Hematopoietic multipotent progenitor cell (in vitro differentiated cells): ENCODE measurements around the gene CDC42EP4. TPM values are rescaled to one million over a fixed set of nuclear protein-coding genes. Genes with fewer than 3 reads are reported as not detected.
A peak's percentile ranks its signal among the peaks of the same experiment; 100 is the strongest.

Source experiments
- DNase-seq, 3 donors: peaks; one replicate each; pipeline ENCODE4 v3.0.0-alpha.2; 2011 to 2015; ENCODE audit warnings: low read depth in 2 of 3, low spot score in 2 of 3
- total RNA-seq: library from RNA; depleted of rRNA; stranded (reverse); fragments of >200 nt; gene quantifications from one replicate; pipeline ENCODE4 v1.2.3, GENCODE V29; 2012

CDC42EP4 gene
- total RNA-seq, 1 donor: 11.8 TPM

DNA sequence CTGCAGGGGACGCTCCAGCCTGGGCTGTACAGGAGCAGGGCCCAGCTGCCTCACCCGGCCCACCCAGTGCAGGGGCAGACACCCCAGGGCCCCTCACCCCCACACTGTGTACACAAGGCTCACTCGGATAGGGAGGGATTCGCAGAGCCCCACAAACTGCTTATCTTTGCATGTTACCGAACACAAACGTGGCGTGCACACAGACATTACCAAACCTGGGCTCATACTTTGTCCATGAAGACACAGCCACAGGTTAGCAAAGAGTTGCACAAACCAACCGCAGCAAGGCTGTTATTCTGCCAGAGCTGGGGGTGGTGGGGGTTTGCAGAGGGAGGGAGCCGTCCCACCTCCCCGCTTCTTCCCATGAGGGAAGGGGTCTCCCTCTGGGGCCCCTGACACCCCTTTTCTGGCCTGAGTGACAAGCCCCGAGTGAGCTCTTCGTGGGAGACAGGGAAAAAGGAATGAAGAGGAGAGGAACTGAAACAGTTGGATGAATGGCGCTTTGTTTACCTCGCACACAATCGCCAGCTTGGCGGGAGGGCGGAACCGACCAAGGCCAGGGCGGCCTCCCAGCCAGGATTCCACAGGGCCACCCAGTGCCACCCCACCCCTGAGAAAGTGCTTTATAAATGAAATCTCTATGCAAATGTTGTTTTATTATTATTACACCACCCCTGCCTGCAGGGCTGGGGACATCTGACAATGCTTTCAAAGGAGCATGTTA, 49.7 kb downstream of the CDC42EP4 start:
- no peak for DNase-seq

DNA sequence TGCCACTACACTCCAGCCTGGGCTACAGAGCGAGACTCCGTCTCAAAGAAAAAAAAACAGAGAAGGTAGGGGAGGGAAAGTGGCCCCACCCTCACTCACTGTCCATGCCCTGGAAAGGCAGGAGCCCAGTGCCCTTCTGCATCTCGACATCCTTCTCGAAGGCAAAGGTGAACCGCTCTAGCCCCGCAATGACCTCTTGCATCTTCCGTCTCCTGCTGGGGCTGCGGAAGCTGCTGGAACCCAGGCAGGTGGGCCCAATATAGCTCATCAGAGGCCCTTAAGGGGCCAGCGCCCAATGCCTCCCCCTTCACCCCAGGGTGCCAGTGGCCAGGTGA, 50.2 kb downstream of the CDC42EP4 start, which contains the start of gene CPSF4L:
TSS of gene CPSF4L (minus strand) at position 264 of the 335 bp plus-strand sequence. CDS start at position 202, 62 bp downstream.
- no peak for DNase-seq

DNA sequence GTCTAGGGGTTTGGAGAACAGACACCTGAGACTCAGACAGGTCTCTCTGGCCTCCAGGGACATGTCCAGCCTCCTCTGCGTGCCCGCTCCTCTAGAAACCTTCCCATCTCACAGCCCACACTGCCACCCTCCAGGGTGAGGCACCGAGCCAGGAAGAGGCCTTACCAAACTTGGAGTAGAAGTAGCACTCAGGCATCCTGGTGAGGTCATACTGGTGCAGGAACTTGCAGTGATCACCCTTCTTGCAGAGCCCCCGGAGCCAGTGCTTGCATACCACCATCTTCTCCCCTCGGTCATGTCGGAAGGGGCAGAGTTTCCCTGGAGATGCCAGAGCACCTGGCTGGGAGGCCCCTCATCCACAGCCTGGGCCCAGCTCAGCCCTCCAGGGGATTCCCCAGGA, 54.3 kb downstream of the CDC42EP4 start:
- no peak for DNase-seq

DNA sequence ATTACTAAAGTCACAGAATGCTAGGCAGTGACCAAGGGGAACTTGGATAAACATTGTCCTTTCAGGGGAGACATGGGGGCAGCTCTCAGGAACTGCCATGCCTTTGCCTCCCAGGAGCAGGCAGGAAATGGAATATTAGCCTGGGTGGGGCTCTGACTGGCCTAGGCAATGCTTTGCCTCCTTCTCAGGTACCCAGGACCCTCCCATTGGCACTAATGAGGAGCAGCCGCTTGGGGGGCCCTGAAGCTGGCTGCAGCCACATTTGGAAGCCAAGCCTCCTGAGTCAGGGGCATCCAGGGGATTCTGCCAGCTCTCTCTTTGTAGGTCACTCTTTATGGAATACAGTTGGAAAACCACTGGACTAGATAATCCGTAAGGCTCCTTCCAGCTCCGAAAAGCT, 55.6 kb downstream of the CDC42EP4 start:
- DNase-seq: no peak

GRCh38 chr17:73255671-73256181, 56.1 kb downstream of the CDC42EP4 start:
- peak; percentile 35 to 56 (median 39) for DNase-seq

DNA sequence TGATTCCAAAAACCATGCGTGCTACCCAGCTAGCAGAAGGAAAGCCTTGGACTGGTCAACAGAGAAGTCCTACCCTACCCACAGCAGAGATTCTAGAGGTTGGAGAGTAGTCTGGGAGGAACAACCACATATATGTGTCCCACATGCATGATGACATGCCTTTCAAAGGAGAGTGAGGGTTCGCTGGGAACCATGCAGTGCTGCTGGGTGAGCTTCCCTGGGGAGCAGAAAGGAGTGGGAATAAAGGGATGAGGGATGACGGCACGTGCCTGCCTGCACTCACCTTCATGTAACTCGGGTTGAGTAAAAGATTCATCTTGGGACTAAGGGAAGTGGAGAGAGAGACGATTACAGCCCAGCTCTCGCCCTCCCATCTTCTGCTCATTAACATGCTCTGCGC, 59.9 kb downstream of the CDC42EP4 start:
- DNase-seq: no peak

GRCh38 chr17:73250851-73251640, 60.8 kb downstream of the CDC42EP4 start:
- no peak for DNase-seq

DNA sequence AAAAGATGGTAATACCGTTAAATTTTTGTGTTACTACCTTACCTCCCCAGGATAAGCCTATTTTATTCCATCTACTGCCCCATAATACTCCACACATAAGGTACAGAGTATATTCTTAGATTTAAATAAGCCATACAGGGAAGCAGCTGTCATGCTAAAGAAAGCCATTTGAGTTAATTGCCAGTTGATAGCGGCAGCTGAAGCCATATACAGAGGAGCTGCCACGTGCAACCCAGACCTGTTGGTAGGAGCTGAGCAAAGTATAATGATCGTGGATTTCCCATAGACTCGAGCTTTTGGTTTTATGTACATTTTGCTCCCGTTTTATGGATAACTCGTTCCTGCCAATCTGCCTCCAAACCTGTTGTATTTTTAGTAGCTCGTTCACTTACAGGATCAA, 62.1 kb downstream of the CDC42EP4 start:
- no peak for DNase-seq

DNA sequence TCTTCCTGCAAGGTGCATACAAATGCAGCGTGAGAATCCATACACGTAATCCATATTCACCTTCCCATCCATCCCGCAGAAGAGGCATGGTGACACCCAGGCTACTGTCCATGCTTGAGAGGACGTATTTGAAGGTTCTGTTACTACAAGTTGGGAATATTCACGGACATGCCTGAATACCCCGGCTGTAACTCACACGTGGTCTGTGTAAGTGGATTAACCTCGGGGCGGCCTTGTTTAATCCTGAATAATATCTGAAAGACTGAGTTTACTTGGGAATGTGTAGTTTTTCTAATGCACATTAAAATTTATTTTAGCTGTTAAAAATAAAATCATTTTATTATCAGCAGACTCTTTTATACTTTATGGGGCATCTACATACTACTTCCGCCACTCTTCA, 63.3 kb downstream of the CDC42EP4 start:
- no peak for DNase-seq

GRCh38 chr17:73247726-73248125, 64.1 kb downstream of the CDC42EP4 start:
- no peak for DNase-seq

DNA sequence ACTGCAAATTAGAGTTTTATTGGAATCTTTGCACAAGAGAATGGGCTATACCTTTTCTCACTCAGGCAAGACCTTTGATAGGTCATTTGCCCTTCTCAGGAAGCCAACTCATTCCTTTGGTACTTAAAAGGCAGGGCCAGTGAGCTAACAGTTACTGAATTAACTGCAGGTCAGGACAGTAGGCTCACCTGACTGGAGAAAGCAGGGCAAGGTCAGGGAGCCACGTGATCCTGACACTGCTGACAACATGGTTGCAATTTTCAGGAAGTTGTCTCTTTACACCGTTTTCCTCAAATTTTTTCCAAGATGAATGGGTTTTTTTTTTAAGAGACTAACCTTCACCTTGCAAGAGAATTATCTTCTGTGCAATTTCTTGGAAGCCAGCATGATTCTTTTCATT, 71.2 kb downstream of the CDC42EP4 start:
- no peak for DNase-seq

GRCh38 chr17:73237714-73238113, 74.1 kb downstream of the CDC42EP4 start:
- no peak for DNase-seq

GRCh38 chr17:73234736-73235135, 77.1 kb downstream of the CDC42EP4 start:
- no peak for DNase-seq

Other genes with a start within 250 kb of the CDC42EP4 start
- 26.4 TPM for gene SLC39A11, start 219.3 kb downstream of the CDC42EP4 start, total RNA-seq
- gene SSTR2, start 147.0 kb downstream of the CDC42EP4 start, total RNA-seq: under 0.01 TPM
- gene COG1, start 118.9 kb downstream of the CDC42EP4 start, total RNA-seq: 21.8 TPM
- not detected for gene CPSF4L, start 50.1 kb downstream of the CDC42EP4 start, total RNA-seq